Stomach (tissue), 4 donors: Measurements from ENCODE around the gene GOLGA2.

Experiments used
- CTCF ChIP-seq, 7 experiments: fragments of 450-650 bp in 4 of 7; fragments of 200-600 bp in 3 of 7; sonication (generic) in 3 of 7; IDR thresholded peaks; one replicate each; pipeline ENCODE4 v1.5.1; 2016 to 2019; ENCODE audit warnings: antibody characterized with exemption in 7 of 7, control low read depth in 2 of 7, mild to moderate bottlenecking in 1 of 7
- EP300 ChIP-seq: sonication (generic); formaldehyde crosslinking; IDR thresholded peaks from one replicate; pipeline ENCODE4 v1.6.1; 2017; ENCODE audit warnings: antibody characterized with exemption

- no peak for TF ChIP-seq CTCF (IDR thresholded peaks at IDR 0.05)
- TF ChIP-seq EP300 = no peak
Measured at GRCh38 chr9:128274245-128274644, 1.6 kb downstream of the GOLGA2 start.
